Fibroblast of the aortic adventitia (primary cell): Measurements from ENCODE around the gene GPC6. TPM values are rescaled to one million over a fixed set of nuclear protein-coding genes. Genes with fewer than 3 reads are reported as not detected.

Experiments used
- DNase-seq: peaks from one replicate; pipeline ENCODE4 v3.0.0-alpha.2; 2010; ENCODE audit warnings: low read depth
- H3K4me3 ChIP-seq: 2 replicates; pipeline ENCODE4 v1.5.1; 2011; ENCODE audit warnings: low read depth, mild to moderate bottlenecking, control low read depth, low read length, moderate library complexity
- CTCF ChIP-seq: IDR thresholded peaks from 2 replicates; pipeline ENCODE4 v1.5.1; 2011; ENCODE audit warnings: mild to moderate bottlenecking, low read length, control low read depth, inconsistent platforms; ENCODE audit not compliant: insufficient read depth
- total RNA-seq: library from RNA; depleted of rRNA; stranded (reverse); fragments of >200 nt; gene quantifications from 2 replicates; pipeline ENCODE4 v1.2.3, GENCODE V29; 2012; ENCODE audit warnings: low replicate concordance

Gene GPC6
- total RNA-seq, 1 donor = 92.6 TPM

- no peak overlapping the region for H3K4me3 ChIP-seq
- no peak for DNase-seq
- TF ChIP-seq CTCF = no peak
These were observed 505.6 kb downstream of the GPC6 start for GRCh38 chr13:93732186-93732585.

- H3K4me3 ChIP-seq = no peak overlapping the region
- DNase-seq = peak; percentile 37
- no peak for TF ChIP-seq CTCF
These were observed 509.5 kb downstream of the GPC6 start for GRCh38 chr13:93736081-93736480.

GRCh38 chr13:93736909-93737308, 510.3 kb downstream of the GPC6 start:
- H3K4me3 ChIP-seq = no peak overlapping the region
- TF ChIP-seq CTCF = no peak
- no peak for DNase-seq

- H3K4me3 ChIP-seq = no peak overlapping the region
- TF ChIP-seq CTCF = no peak
- DNase-seq = no peak
These were observed 513.7 kb downstream of the GPC6 start for GRCh38 chr13:93740334-93740733.

GRCh38 chr13:93744033-93744432, 517.4 kb downstream of the GPC6 start:
- DNase-seq = no peak
- no peak for TF ChIP-seq CTCF
- no peak overlapping the region for H3K4me3 ChIP-seq

GRCh38 chr13:93744886-93745285, 518.3 kb downstream of the GPC6 start:
- DNase-seq = no peak
- no peak overlapping the region for H3K4me3 ChIP-seq
- TF ChIP-seq CTCF = no peak

- no peak overlapping the region for H3K4me3 ChIP-seq
- no peak for TF ChIP-seq CTCF
- peak; percentile 73 for DNase-seq
These were observed 519.3 kb downstream of the GPC6 start for GRCh38 chr13:93745884-93746283.
